GM21390 (cell line): ENCODE results near the gene KIF21A.

Experiments used
- ATAC-seq: cut with Tn5 transposase; IDR thresholded peaks from one replicate; pipeline ENCODE4 v1.9.1; 2021; ENCODE audit not compliant: unreplicated experiment

Gene KIF21A

DNA sequence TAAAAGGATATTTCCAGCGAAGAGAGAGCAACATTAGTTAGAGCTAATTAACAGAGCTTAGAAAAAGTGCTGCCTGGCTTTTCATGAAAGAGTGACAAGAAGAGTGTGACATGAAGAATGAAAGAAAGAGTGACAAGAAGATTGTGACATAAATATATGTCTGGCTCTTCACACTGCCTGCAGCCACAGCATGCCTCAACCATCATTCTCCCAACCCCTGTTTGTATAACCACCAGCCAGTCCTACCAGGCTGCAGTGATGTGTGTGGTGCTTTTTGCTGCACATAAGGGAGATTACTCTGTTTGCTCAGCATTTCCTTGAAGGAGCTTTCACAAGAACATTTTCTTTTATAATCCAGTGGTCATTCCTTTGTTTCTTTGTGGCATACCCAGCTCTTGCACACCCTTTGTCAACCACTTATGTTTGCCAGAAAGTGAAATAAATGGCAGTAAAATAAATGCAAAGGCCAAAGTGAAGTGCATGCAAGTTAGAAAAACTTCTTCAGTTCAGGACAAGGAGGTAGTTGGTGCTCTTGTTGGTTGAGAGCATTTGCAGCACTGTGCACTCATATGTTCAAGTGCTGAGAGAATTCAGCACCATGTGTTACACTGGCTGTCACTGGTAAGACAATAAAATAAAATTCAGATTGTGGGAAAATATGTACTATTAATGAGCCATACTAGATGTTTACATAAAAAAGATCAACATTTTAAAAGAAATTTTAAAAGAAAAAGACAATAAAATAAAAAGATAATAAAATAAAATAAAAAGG lies 50.6 kb downstream of the KIF21A start:
- ATAC-seq = no peak

GRCh38 chr12:39390752-39391151 lies 52.2 kb downstream of the KIF21A start:
- no peak for ATAC-seq

DNA sequence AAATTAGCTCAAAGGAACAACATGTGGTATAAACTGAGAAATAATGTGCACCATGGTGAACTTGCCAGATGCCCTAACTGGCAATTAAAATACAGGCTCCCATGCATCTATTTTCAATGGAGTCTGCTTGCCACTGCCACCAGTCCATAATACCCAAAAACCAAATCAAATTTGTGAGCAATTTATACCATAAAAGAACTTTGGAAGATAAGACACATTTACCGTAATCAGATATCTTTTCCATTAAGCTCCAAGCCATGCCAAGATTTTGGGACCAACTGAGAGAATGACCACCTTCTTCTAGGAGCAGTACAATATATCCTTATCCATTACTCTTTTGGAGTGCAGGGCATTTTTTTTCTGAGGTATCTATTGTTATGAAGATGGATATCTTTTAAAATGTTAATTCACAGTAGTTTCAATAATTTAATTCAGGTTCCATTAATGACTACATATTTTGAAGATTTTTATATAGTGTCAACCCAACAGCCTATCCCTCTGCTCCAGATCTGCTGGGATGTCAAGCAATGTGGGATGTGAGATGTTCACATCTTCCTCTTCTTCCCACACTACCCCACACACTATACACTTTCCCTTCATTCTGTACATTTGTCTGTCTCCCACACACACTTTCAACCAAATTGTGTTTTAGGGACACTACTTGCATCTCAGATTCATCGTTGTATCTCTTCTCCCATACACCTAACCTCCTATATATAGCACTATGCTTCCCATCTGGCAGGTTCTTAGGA lies 53.3 kb downstream of the KIF21A start:
- no peak for ATAC-seq

DNA sequence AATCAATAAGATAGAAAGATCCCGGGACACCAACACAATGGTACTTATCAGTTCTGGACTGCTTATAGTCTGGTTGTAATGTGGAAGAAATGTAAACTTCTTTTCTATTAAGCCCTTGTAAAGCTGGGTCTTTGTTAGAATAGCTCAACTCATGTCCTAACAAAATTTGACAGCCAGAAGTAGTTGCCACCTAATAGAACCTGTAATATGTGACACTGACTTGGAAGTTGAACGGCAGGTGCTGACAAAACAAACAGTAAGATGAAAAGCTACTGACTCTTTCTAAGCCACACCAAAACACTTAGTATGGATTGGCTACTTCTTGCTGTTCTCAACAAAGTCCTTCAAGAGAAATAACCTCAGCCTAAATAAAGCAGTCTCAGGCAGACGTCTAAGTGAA lies 56.6 kb downstream of the KIF21A start:
- ATAC-seq = no peak

DNA sequence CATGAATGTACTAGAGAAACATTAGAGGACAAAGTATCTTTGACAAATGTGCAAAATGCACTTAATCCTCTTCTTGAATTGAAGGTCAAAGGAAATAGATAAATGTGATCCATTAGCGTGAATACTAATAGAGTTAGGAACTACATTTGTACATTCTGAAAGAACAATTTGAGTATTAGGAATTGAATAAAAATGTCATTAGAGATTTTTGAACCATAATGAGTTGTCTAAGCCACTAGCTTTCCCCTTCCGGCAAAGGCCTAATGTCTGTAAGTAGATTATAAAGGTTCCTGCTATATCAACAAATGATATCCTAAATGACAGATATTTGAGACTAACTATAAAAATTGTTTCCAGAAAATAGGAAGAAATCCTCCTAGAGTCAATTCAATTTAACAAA lies 59.8 kb downstream of the KIF21A start:
- no peak for ATAC-seq

GRCh38 chr12:39380090-39380489 lies 62.8 kb downstream of the KIF21A start:
- no peak for ATAC-seq

GRCh38 chr12:39378341-39378740 lies 64.6 kb downstream of the KIF21A start:
- no peak for ATAC-seq

- no peak for ATAC-seq
These were observed 67.6 kb downstream of the KIF21A start for GRCh38 chr12:39375206-39375808.

DNA sequence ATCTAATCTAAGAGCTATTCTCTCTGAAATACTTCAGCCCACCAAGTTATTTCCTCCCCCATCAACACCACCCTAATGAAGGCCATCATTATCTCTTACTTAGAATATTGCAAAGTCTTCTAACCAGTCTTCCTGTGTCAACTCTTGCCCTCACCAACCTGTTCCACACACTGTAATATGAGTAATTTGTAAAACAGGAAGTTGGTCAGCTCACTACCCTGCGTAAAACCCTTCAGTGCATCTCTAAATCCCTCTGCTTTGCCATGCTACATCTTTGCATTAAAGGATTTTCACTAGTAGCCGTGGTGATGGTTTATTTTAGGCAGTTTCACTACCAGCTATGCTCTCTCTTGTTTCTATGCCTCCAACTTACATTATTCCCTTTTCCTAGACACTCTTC lies 70.0 kb downstream of the KIF21A start:
- ATAC-seq = peak; percentile 70

DNA sequence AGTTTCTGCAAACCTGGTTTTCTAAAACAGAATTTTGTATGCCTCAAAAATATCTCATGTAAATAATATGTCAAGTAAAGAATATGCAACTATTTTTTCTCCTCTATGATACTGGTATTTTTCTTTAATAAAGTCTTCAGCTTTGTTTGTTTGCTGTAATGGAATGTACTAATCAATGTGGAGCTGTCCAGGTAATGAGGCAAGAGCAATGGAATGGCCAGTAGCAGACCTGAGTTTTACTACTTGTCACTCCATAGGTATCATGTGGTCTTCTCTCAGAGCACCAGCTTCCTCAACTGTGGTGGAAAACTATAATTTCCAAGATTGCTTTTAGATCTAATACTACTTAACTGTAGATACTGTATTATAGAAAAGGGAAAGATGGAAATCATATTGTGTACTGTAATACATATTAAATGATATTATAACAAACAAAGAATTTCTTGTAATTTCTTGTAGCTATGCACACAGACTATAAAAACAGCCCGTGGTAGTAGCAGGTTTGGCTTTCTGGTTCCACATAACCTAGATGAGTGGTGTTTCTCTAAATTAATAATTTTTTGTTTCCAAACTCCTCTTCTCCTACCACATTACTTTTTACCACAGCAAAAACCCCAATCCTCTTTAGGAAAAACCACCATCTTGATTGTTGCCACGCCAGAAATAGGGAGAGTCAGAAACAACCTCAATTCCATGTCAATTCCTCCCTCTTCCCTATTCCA lies 70.6 kb downstream of the KIF21A start:
- no peak for ATAC-seq

GRCh38 chr12:39369756-39370155 lies 73.2 kb downstream of the KIF21A start:
- ATAC-seq = peak; percentile 39

GRCh38 chr12:39368891-39369290 lies 74.0 kb downstream of the KIF21A start:
- no peak for ATAC-seq

DNA sequence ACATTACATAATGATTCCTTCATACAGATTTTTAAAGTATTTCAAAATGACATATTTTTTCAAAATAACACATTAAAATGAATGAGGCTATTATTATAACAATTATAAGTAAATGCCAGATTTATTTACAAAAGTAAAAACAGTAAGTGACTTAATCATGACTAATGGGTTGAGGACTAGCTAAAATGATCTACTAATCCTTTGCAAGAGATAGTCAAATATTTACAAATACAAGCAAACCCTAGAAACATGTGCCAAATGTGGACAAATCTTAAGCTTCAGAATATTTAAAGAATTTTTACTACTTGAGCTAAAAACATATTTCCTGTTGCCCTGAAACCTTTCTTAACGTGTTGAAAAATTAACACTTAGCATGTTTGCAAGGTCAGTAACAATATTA lies 74.8 kb downstream of the KIF21A start:
- ATAC-seq = no peak

DNA sequence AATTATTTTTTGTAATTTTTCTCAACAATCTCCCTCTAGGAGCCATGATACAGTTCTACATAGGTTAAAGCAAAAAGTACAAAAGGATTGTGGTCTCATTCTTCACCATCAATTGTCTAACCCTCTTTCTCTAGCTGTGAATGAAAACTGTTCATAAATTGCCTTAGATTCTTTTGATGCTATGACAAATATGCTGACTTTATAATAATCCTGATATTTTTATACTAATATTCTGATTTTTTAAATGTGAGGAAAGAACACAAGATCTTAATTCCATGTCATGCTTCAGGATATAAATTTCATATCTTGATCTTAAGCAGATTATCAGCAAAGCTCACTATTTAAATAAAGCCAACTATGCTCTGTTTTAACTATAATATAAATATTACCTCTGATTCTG lies 75.4 kb downstream of the KIF21A start:
- ATAC-seq = no peak

GRCh38 chr12:39365364-39366001 lies 77.4 kb downstream of the KIF21A start:
- no peak for ATAC-seq

GRCh38 chr12:39364196-39364595 lies 78.7 kb downstream of the KIF21A start:
- no peak for ATAC-seq

- no peak for ATAC-seq
These were observed 83.3 kb downstream of the KIF21A start for GRCh38 chr12:39359645-39360044.

DNA sequence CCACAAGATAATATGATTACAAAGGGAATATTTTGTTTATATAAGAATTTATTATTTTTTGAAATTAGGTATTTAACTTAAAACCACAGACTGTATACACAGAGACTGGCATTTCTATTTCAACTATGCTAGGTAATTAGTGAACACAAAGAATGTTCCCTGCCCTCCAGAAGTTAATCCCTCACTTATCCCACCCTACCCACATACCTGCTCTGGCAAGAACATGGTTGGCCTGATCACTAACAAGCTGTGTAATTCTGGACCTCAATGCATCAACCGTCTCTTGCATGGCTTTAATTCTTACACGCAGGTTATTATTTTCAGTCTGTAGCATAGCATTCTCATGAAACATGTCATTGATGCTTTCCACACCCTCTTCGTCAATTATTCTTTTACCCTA lies 85.9 kb downstream of the KIF21A start:
- ATAC-seq = no peak

- no peak for ATAC-seq
These were observed 87.1 kb downstream of the KIF21A start for GRCh38 chr12:39355841-39356240.

- ATAC-seq = no peak
These were observed 88.0 kb downstream of the KIF21A start for GRCh38 chr12:39354955-39355354.

GRCh38 chr12:39352471-39353017 lies 90.4 kb downstream of the KIF21A start:
- no peak for ATAC-seq
